Measurements from ENCODE around the gene KRTAP9-9. TPM values are rescaled to one million over a fixed set of nuclear protein-coding genes. Genes with fewer than 3 reads are reported as not detected.
"Not testable (repeated sequence)": the region's sequence is repeated elsewhere in the genome, so short reads cannot be mapped to it uniquely, and the experiment has no call there.

KRTAP9-9 gene
- total and polyA plus RNA-seq, 2 experiments from 2014 or later = not detected

DNA sequence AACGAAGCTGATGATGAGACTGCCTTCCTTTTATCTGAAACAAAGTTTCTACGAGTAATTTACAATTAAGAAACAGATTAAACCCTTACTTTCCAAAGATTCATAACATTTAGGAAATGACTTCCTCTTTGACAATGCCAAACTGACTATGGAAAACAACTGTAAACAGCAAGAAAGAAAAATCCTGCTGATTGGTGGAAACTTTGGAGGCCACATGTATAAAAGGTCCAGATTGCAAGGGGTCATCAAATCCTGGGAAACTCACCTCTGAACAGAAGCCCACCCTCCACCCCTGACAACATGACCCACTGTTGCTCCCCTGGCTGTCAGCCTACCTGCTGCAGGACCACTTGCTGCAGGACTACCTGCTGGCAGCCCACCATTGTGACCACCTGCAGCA lies 9.9 kb downstream of the KRTAP9-9 start, which contains the start of gene KRTAP9-6:
TSS of gene KRTAP9-6 (plus strand) at position 301 of the 400 bp plus-strand sequence. CDS start at position 301, 0 bp downstream.
- WGBS, 2 experiments (ENCODE audit: low coverage in 1 of 2, low lambda C conversion rate in 2 of 2, missing lambda C conversion rate in 2 of 2) = 54 to 55% methylated on average over 2 of the region's 2 CpGs
- in situ Hi-C loops (cut with MboI) = no loop called here

GRCh38 chr17:41267711-41268110 lies 12.5 kb downstream of the KRTAP9-9 start:
- Histone ChIP-seq H2AFZ (no peak overlapping the region), H3K4me2 (ENCODE audit: unreplicated experiment) (no peak overlapping the region), H3K36me3 (ENCODE audit: low read depth) (no peaks in the 10 kb centered on the region), H3K9ac (no peak overlapping the region), H3F3A (ENCODE audit: insufficient read depth) (no peaks in the 10 kb centered on the region), H3K27me3 (replicated peaks; ENCODE audit: insufficient read depth) (no peaks in the 10 kb centered on the region), H3K27ac (no peak overlapping the region), H3K9me2 (ENCODE audit: insufficient read depth) (no peaks in the 10 kb centered on the region), H3K9me3 (ENCODE audit: low read depth) (no peaks in the 10 kb centered on the region), H3K4me1 (ENCODE audit: insufficient read depth) (no peaks in the 10 kb centered on the region), H3K79me2 (ENCODE audit: insufficient read depth) (no peaks in the 10 kb centered on the region), H3K4me3 (no peak overlapping the region), H4K20me1 (ENCODE audit: insufficient read depth) (no peaks in the 10 kb centered on the region)
- TF ChIP-seq EZH2 (IDR thresholded peaks at IDR 0.05; ENCODE audit: insufficient read depth, poor library complexity, severe bottlenecking) = no peak
- TF ChIP-seq EZH2phosphoT487 (IDR thresholded peaks at IDR 0.05; ENCODE audit: insufficient read depth, low read depth) = no peak
- WGBS, 2 experiments (ENCODE audit: low coverage in 1 of 2, low lambda C conversion rate in 2 of 2, missing lambda C conversion rate in 2 of 2) = no CpG with 5 or more reads among the region's 3 CpGs
- in situ Hi-C loops (cut with MboI) = no loop called here
- DNase-seq = no peak

More for the DNA sequence above, 9.9 kb downstream of the KRTAP9-9 start, which contains the start of gene KRTAP9-6:
- Histone ChIP-seq H3K9me2 (ENCODE audit: insufficient read depth) (no peaks in the 10 kb centered on the region), H3F3A (ENCODE audit: insufficient read depth) (no peaks in the 10 kb centered on the region), H3K9ac (no peak within 1 kb of the TSS), H3K9me3 (ENCODE audit: low read depth) (no peaks in the 10 kb centered on the region), H3K27me3 (replicated peaks; ENCODE audit: insufficient read depth) (no peaks in the 10 kb centered on the region), H4K20me1 (ENCODE audit: insufficient read depth) (no peaks in the 10 kb centered on the region), H3K4me1 (ENCODE audit: insufficient read depth) (no peaks in the 10 kb centered on the region), H3K27ac (no peak within 1 kb of the TSS), H3K79me2 (ENCODE audit: insufficient read depth) (no peaks in the 10 kb centered on the region), H3K4me3 (no peak within 1 kb of the TSS), H2AFZ (no peak within 1 kb of the TSS), H3K36me3 (ENCODE audit: low read depth) (no peaks in the 10 kb centered on the region), H3K4me2 (ENCODE audit: unreplicated experiment) (no peak within 1 kb of the TSS)
- TF ChIP-seq EZH2phosphoT487 (IDR thresholded peaks at IDR 0.05; ENCODE audit: insufficient read depth, low read depth) (no peak), EZH2 (IDR thresholded peaks at IDR 0.05; ENCODE audit: insufficient read depth, poor library complexity, severe bottlenecking) (no peak)
- DNase-seq = no peak

- DNase-seq; H3F3A ChIP-seq (ENCODE audit: insufficient read depth); H2AFZ ChIP-seq; H3K4me3 ChIP-seq; H3K9me2 ChIP-seq (ENCODE audit: insufficient read depth); in situ Hi-C loops (cut with MboI); H3K9ac ChIP-seq; H3K27me3 ChIP-seq (replicated peaks; ENCODE audit: insufficient read depth); H3K36me3 ChIP-seq (ENCODE audit: low read depth); H4K20me1 ChIP-seq (ENCODE audit: insufficient read depth); H3K4me2 ChIP-seq (ENCODE audit: unreplicated experiment); H3K4me1 ChIP-seq (ENCODE audit: insufficient read depth); H3K9me3 ChIP-seq (ENCODE audit: low read depth); H3K79me2 ChIP-seq (ENCODE audit: insufficient read depth); H3K27ac ChIP-seq: not testable (repeated sequence)
- WGBS, 2 experiments (ENCODE audit: low coverage in 1 of 2, low lambda C conversion rate in 2 of 2, missing lambda C conversion rate in 2 of 2) = no CpG with 5 or more reads among the region's 1 CpG
These were observed 16.1 kb downstream of the KRTAP9-9 start for GRCh38 chr17:41271323-41271722.

DNA sequence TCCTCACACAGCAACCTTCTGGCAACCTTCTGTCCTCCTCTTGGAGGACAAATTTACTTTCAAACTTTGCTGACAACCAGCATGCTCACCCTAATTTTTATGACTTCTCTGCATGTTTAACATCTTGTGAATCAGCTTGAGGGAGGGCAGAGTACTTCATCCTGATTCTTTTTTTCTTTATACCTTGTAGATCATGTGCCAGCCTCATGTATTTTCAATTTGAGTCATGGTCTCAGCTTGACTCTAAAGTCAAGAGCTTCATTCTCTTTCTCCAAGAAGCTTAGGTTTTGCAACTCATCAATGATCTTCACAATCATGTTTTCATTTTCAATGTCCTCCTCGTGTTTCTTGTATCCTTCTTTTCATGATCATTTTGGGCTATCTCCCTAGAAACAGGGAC lies 16.7 kb downstream of the KRTAP9-9 start:
- no peaks in the 10 kb centered on the region for H3F3A ChIP-seq (ENCODE audit: insufficient read depth)
- no peak overlapping the region for H3K9ac ChIP-seq
- H3K27me3 ChIP-seq (replicated peaks; ENCODE audit: insufficient read depth) = no peaks in the 10 kb centered on the region
- H3K9me3 ChIP-seq (ENCODE audit: low read depth) = no peaks in the 10 kb centered on the region
- no peak for DNase-seq
- no CpG with 5 or more reads among the region's 1 CpG for WGBS, 2 experiments (ENCODE audit: low coverage in 1 of 2, low lambda C conversion rate in 2 of 2, missing lambda C conversion rate in 2 of 2)
- H3K79me2 ChIP-seq (ENCODE audit: insufficient read depth) = no peaks in the 10 kb centered on the region
- no peak overlapping the region for H3K4me3 ChIP-seq
- in situ Hi-C loops (cut with MboI) = no loop called here
- H3K36me3 ChIP-seq (ENCODE audit: low read depth) = no peaks in the 10 kb centered on the region
- H3K9me2 ChIP-seq (ENCODE audit: insufficient read depth) = no peaks in the 10 kb centered on the region
- H3K27ac ChIP-seq = no peak overlapping the region
- H3K4me1 ChIP-seq (ENCODE audit: insufficient read depth) = no peaks in the 10 kb centered on the region
- no peak overlapping the region for H2AFZ ChIP-seq
- H3K4me2 ChIP-seq (ENCODE audit: unreplicated experiment) = no peak overlapping the region
- no peak for TF ChIP-seq EZH2phosphoT487 (IDR thresholded peaks at IDR 0.05; ENCODE audit: insufficient read depth, low read depth)
- no peak for TF ChIP-seq EZH2 (IDR thresholded peaks at IDR 0.05; ENCODE audit: insufficient read depth, poor library complexity, severe bottlenecking)
- H4K20me1 ChIP-seq (ENCODE audit: insufficient read depth) = no peaks in the 10 kb centered on the region

DNA sequence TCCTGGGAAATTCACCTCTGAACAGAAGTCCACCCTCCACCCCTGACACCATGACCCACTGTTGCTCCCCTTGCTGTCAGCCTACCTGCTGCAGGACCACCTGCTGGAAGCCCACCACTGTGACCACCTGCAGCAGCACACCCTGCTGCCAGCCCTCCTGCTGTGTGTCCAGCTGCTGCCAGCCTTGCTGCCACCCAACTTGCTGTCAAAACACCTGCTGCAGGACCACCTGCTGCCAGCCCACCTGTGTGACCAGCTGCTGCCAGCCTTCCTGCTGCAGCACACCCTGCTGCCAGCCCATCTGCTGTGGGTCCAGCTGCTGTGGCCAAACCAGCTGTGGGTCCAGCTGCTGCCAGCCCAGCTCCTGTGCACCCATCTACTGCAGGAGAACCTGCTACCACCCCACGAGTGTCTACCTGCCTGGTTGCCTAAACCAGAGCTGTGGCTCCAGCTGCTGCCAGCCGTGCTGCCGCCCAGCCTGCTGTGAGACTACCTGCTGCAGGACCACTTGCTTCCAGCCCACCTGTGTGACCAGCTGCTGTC lies 20.5 kb downstream of the KRTAP9-9 start, which contains the start of gene KRTAP9-7:
TSS of gene KRTAP9-7 (plus strand) at position 51 of the 543 bp plus-strand sequence. CDS start at position 51, 0 bp downstream.
- H3K36me3 ChIP-seq (ENCODE audit: low read depth); H3K4me3 ChIP-seq; H3K27ac ChIP-seq; H3K27me3 ChIP-seq (replicated peaks; ENCODE audit: insufficient read depth); H3K4me2 ChIP-seq (ENCODE audit: unreplicated experiment); in situ Hi-C loops (cut with MboI); H3K4me1 ChIP-seq (ENCODE audit: insufficient read depth); H2AFZ ChIP-seq; H3K9me3 ChIP-seq (ENCODE audit: low read depth); DNase-seq; H3K9ac ChIP-seq; H4K20me1 ChIP-seq (ENCODE audit: insufficient read depth); H3F3A ChIP-seq (ENCODE audit: insufficient read depth); H3K79me2 ChIP-seq (ENCODE audit: insufficient read depth); H3K9me2 ChIP-seq (ENCODE audit: insufficient read depth): not testable (repeated sequence)
- 60 to 86% methylated on average over 3 of the region's 3 CpGs for WGBS, 2 experiments (ENCODE audit: low coverage in 1 of 2, low lambda C conversion rate in 2 of 2, missing lambda C conversion rate in 2 of 2)
